Smooth muscle cell of the pulmonary artery (primary cell): ENCODE results near the gene SELE. TPM values are rescaled to one million over a fixed set of nuclear protein-coding genes. Genes with fewer than 3 reads are reported as not detected.

Source experiments
- total RNA-seq: library from RNA; depleted of rRNA; stranded (reverse); fragments of >200 nt; gene quantifications from 2 replicates; pipeline ENCODE4 v1.2.3, GENCODE V29; 2014

The SELE gene, protein sequence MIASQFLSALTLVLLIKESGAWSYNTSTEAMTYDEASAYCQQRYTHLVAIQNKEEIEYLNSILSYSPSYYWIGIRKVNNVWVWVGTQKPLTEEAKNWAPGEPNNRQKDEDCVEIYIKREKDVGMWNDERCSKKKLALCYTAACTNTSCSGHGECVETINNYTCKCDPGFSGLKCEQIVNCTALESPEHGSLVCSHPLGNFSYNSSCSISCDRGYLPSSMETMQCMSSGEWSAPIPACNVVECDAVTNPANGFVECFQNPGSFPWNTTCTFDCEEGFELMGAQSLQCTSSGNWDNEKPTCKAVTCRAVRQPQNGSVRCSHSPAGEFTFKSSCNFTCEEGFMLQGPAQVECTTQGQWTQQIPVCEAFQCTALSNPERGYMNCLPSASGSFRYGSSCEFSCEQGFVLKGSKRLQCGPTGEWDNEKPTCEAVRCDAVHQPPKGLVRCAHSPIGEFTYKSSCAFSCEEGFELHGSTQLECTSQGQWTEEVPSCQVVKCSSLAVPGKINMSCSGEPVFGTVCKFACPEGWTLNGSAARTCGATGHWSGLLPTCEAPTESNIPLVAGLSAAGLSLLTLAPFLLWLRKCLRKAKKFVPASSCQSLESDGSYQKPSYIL
- total RNA-seq, result not detected in 2 replicates

DNA sequence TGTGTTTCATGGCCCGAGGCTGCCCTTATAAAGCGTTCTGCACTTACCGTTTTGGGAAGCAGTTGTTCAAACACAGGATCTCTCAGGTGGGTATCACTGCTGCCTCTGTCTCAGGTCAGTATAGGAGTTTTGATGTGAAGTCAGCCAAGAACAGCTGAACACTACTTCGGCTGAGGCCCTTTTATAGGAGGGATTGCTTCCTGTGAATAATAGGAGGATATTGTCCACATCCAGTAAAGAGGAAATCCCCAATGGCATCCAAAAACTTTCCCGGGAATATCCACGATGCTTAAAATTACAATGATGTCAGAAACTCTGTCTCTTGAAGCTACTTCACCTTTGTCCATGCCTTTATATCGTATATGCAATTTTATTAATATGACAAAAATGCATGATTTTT lies at the start of gene SELE:
SELE (minus strand) TSS at position 156 of the 400 bp plus-strand sequence. CDS start 467 bp downstream, outside the sequence.

DNA sequence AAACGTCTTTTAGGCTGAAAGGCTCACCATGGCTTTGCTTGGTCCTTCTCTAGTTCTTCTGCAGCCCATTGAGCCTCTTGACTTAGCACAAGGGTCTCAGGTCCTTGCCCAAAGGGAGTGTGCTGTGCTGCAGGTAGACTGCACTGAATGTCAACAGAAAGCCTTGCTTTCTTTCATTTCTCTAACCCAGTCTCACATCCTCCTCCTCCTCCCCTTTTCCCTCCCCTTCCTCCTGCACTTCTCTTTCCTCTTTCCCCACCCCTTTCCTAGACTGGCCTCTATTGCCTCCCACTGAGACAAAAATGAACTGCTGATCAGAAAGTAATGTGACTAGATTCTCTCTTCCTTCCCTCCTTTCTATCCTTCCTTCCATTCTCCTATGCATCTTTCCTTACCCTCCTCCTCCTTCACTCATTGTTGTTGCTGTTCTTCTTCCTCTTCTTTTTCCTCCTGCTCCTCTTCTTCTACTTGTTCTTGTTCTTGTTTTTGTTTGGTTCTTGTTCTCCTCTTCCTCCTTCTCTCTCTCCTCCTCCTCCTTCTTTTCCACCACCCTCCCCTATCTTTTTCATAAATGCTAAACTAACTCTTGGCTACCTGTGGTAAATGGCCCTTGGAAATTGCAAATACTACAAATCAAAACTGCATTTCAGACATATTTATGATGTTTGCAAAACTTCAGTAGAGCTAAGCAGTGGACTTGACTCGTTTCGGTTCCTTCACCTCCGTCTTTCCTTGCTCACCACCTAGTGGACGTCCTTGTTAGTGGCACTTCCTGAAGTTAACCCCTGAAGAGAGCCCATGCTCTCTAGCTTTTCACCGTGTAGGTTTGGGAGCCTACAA lies 22.2 kb downstream of the SELE start, which contains the start of gene SELL:
SELL (minus strand) TSS at position 152 of the 840 bp plus-strand sequence; CDS start at position 30, 122 bp downstream.

Other genes starting within 250 kb of the SELE start
- gene SLC19A2, start 248.1 kb downstream of the SELE start, total RNA-seq, result 7.1 and 10.5 TPM in 2 replicates
- gene F5, start 147.6 kb downstream of the SELE start, total RNA-seq, result under 0.01 TPM in 1 of 2 replicates, not detected in the other
- gene SELP, start 104.0 kb downstream of the SELE start, total RNA-seq, result 0.07 and 0.13 TPM in 2 replicates
- 0.39 TPM in 1 of 2 replicates, not detected in the other for gene SELL, start 22.5 kb downstream of the SELE start, total RNA-seq
- 2.9 and 5.0 TPM in 2 replicates for gene METTL18, start 60.8 kb upstream of the SELE start, total RNA-seq
- gene SCYL3, start 159.8 kb upstream of the SELE start, total RNA-seq, result 9.1 and 10.0 TPM in 2 replicates